NCI-H446 (cell line): ENCODE results near the gene FAM81B.
A peak's percentile ranks its signal among the peaks of the same experiment; 100 is the strongest.
"Not testable (repeated sequence)": the region's sequence is repeated elsewhere in the genome, so short reads cannot be mapped to it uniquely, and the experiment has no call there.

Experiments
- DNase-seq, 2 experiments: peaks; one replicate each; lab custom pipeline; 2025; lab: John Stamatoyannopoulos, UW

Gene FAM81B, protein sequence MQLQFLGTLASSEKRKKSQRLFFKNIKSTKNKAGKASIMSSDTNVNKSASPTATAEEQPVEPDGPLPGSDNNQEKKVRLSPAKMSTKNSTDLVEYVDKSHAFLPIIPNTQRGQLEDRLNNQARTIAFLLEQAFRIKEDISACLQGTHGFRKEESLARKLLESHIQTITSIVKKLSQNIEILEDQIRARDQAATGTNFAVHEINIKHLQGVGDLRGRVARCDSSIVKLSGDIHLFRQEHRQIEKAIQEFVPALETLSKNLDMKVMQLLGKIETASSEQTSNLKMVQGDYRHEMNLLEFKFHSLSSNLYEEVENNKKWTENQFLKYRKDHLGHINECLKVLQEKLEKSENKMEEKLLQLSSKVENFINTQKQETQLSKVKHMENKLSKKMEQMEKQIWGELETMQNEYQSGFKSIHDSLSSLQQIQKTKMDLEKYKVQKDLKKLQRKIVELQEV

DNA sequence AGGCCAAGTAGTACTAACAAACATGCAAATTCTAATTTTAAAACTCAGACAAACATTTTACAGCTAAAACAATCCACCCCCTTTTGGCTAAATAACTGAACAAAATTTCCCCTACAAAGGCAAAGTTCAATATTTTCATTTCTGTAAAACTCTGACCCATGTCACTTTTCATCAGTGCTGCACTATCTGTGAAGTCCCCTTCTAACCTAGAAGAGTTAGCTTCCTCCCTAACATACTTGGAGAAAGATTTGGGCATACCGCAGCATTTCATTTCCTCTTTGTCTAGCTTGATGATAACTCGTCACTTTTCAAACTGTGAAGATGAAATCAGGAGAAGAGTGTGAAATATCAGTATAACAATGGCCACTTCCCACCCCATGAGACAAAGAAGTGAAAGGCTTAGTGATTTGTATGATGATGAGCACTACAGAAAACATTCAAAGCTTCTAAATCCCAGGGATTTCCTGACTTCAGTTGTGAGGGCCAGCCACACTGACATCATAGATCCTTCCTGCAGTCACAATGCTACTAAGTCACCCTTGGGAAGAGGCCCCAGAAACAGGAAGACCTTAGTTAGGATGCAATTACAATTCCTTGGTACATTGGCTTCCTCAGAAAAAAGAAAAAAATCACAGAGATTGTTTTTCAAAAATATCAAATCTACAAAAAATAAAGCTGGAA lies at the start of gene FAM81B:
Gene FAM81B (plus strand): TSS at position 555 of the 681 bp plus-strand sequence. CDS start 24 bp downstream, at position 579.
- no peak for DNase-seq

DNA sequence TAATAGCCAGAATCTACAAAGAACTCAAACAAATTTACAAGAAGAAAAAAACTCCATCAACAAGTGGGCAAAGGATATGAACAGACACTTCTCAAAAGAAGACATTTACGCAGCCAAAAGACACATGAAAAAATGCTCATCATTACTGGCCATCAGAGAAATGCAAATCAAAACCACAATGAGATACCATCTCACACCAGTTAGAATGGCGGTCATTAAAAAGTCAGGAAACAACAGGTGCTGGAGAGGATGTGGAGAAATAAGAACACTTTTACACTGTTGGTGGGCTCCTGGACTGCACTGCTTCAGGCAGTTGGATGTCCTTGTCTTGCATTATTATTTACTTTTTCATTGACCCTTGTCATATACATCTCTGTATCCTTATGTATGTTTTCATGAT lies 49.7 kb upstream of the FAM81B start:
- not testable (repeated sequence) for DNase-seq

DNA sequence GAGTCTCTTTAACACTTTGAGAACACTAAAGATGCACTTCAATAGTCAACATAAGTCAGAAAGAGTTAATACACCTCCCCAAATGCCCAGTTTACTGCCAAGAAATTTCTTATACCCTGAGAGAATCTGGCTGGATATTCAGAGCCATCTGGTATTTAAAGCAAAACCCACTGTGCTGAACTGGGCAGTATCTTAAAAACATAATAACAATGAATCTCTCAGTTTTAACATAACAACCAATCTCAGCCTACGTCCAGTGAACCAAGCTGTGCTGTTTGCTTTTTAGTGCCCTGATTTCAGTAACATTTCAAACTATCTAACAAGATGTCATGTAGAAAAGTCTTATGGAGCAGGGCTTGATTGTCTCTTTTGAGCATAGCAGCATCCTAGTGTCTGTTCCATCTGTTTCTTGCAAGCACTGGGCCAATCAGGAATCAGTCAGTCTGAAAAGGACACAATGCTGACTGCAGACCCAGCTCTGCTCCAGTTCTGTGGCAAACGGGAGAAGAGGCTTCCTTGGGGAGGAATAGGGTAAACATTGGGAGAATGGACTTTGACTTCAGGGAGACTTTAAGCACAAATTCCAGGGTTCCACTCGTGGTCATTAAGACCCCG lies 43.6 kb upstream of the FAM81B start:
- peak; percentile 76 to 78 for DNase-seq

DNA sequence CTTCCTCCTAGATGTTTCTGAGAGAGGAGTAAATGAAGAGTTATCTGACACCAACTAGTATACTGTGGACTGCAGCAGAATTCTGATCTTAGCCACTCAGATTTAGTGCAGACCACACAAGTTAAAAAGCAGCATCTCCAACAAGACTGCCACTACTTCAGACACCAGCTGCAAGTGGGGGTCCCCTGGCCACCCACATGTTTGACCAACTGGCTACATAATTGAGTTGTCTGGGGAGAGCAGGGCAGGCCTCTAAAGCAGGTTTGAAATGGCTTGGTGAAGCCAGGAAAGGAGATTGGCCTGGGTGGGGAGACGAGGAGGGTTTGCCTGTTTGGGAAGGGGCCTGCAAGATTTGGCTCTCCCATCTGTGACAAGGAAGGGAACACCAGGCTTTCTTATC lies 40.5 kb upstream of the FAM81B start:
- no peak for DNase-seq

DNA sequence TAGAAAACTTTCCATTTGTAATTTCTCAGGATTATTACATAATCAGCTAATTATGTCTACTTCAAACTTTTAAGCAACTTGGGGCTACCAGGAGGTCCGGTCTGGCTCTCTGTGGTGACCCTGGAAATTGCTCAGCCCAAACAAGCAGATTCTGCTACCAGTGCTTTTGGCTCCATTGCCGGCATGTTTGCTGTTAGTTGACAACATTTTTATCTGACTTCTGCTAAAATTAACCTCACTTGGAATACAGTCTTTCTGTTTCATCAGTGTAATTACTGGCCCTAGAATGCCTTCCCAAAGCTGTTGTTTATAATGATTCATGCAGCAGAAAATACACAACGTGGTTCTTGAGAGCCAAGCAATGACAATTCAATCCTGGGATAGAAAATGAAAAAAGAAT lies 38.5 kb upstream of the FAM81B start:
- DNase-seq = peak in 1 of 2 experiments; percentile 21

DNA sequence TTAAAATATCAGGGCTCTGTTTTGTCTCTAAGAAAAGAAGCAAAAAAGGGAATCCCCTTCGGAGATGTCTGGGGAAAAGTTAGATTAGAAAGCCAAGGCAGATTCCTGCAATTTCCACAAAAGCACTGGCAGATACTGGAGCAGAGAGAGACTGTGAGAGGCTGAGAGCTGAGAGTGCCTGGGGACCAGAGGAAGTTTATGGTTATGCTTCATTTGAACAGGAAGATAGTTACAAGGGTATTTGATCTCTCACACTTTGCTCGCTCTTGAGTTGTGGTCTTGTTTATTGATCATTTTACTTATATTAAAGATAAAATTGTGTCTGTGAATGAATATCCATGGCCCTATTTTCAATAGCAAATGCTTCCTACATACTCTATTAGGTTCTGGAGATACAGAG lies 32.8 kb upstream of the FAM81B start:
- DNase-seq = no peak

DNA sequence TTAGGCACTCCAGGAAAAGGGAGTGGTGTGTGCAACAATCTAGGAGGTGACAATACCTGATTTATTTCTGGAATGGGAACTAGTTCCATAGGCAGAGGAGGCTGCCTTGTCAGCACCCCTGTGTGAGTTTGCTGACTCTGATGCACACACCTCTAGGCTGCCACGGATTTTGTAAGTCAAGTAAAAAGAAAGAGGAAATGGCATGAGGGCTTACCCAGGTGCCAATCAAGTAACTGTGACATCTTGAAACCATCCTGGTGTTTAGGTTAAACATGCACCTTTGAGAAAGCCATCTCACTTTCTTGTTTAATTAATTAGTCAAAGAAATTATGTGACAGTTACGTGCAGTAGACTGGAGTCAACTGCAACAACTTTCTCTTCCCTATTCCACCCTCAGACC lies 32.3 kb upstream of the FAM81B start:
- no peak for DNase-seq

DNA sequence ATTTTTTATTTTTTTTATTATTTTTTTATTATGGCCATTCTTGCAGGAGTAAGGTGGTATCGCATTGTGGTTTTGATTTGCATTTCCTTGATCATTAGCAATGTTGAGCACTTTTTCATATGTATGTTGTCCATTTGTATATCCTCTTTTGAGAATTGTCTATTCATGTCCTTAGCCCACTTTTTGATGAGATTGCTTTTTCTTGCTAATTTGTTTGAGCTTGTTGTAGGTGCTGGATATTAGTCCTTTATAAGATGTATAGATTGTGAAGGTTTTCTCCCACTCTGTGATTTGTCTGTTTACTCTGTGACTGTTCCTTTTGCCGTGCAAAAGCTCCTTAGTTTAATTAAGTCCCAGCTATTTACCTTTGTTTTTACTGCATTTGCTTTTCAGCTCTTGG lies 30.5 kb upstream of the FAM81B start:
- DNase-seq = not testable (repeated sequence)

DNA sequence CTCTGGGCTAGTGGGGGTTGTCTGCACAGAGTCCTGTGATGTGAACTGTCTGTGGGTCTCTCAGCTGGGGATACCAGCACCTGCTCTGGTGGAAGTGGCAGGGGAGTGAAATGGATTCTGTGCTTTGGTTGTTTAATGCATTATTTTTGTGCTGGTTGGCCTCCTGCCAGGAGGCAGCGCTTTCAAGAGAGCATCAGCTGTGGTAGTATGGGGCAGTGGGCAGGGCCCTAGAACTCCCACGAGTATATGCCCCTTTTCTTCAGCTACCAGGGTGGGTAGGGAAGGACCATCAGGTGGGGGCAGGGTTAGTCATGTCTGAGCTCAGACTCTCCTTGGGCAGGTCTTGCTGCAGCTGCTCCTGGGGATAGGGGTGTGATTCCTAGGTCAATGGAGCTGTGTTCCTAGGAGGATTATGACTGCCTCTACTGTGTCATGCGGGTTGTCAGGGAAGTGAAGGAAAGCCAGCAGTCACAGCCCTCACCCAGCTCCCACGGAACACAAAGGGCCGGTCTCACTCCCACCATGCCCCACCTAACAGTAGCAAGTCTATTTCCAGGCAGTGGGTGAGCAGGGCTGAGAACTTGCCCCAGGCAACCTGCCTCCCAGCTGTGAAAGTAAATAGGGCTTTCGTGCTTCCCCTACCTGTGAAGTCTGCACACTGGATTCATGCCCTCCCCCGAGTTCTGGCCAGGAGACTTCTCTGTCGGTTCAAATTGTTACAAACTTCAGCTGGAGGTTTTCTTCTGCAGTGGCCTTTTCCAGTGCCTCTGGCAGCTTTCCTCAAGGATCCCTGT lies 25.7 kb upstream of the FAM81B start:
- DNase-seq = no peak

DNA sequence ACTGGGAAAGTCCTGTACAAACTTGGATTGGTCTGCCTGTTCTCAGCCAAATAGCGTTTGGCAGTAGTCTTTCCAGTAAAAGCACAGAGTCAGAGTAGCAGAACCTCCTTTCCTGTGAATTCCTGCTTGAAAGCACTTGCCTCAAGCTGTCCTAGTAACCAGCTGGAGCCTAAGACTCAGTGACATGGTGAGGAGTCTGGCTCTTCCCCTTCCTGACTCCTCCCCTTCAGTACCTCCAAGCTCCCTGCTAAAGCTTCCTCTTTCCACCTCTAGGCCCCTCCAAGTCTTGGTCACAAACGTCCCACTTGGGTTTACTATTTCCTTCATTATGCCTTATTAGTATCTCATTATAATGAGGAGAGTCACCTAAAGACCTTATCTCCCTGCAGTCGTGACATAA lies 21.4 kb upstream of the FAM81B start:
- no peak for DNase-seq

DNA sequence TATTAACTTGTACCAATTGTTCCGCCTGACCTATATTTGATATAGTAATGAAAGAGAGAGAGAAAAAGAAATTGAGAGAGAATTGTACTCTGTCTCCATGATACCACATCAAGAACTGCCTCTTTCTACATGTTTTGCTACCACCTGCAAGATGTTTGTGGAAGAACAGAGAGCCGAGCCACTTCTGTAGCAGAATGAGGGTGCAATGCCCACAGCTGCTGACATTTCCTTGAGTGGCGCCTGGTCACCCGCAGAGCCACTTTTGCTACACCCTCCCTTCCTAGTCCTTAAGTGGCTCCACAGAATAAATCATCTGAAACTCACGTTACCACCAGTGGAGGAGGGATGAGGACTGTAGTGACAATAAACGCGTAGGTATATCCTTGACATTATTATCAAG lies 17.1 kb upstream of the FAM81B start:
- DNase-seq = no peak

DNA sequence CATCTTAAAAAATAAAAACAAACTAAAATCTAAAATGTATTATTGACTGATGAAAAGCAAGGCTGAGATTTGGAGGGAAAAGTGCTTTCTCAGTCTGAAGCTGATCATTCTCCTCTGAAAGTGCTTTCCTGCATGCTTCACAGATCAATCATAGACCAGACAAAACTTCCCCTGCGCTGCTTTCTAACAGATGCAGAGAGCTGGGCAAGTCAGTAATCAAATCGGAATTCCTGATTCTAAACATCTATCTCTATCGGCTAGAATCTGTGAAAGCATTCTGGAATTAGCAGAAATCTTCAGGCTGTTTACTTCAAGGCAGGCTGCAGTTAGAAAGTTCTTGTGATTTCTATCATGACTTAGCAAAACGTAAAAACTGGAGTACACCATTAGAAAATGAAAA lies 15.6 kb upstream of the FAM81B start:
- no peak for DNase-seq

DNA sequence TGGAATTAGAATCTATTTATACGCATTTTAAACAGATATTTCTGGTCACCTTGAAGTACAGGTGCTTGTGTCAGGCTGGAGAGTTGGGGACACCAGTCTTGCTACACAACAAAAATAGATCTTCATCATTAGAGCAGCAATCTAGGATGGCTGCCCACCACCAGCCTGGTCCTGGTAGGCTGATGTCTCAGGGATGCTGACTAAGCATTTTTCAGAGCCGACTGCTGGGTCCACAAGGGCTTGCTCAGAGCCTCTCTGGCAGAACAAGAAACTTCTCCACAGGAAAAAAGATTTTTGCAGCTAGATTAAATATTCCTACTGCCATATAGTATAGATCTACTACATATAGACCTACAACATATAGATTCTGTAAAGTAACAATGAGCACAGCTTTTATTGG lies 12.0 kb upstream of the FAM81B start:
- DNase-seq = no peak

DNA sequence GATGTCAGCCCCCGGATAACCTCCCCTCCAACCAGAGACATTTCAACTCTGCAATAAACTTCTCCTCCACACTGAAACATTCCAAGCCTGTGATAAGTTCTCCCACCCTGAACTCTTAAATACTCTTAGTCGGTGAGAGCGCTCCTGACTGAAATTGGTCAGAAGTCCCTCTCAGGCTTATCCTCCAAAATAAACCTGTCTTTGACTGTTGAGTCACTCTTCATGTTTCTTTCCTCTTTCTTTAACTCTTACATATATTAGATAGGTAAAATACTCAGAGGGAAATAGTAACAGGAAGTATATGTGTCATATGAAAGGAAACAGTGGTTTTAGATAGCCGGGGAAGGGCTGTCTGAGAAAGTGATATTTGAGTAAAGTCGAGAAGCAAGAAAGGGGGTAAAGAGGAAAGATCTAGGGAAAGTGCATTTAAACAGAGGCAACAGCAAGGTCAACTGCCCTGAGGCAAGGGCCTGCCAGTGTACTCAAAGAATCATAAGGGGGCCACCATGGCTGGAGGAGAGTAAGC lies 11.0 kb upstream of the FAM81B start:
- no peak for DNase-seq

DNA sequence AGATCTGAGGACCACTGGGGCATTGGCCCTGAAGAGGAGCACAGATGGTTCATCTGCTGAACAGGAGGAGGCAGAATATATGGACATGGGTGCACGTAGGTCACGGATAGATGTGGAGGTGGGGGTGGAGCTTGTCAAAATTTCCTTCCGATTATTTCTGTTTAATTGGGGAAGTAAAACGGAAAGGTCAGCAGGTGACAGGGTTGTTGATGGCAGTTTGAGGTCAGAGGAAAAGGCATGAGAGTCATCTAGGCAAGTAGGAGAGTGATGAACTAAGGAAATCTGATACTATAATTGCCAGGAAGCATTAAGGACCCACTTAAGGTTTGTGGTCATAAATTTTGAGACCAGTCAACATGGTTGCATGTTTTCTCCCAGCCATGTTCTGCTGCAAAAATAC lies 8.4 kb upstream of the FAM81B start:
- DNase-seq = no peak

DNA sequence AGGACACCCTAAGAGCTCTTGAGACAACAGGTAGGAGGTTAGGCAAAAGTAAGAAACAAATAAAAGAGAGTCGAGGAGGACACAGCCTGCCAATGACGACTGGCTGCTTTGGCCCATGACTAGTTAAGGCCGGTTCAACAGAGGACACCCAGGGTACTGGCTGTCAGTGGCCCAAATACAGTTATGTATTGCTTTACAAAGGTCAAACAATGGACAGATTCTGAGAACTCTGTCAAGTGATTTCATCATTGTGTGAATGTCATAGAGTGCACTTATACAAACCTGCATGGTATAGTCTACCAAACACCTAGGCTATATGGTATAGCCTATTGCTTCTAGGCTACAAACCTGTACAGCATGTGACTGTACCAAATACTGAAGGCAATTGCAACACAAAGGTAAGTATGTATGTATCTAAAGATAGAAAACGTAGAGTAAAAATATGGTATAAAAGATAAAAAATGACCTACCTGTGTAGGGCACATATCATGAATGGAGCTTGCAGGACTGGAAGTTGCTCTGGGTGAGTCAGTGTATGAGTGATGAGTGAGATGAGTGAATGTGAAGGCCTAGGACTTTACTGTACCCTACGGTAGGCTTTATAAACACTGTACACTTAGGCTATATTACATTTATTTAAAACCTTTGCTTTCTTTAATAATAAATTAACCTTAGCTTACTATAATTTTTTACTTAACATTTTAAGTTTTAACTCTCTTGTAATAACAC lies 6.5 kb upstream of the FAM81B start:
- no peak for DNase-seq

DNA sequence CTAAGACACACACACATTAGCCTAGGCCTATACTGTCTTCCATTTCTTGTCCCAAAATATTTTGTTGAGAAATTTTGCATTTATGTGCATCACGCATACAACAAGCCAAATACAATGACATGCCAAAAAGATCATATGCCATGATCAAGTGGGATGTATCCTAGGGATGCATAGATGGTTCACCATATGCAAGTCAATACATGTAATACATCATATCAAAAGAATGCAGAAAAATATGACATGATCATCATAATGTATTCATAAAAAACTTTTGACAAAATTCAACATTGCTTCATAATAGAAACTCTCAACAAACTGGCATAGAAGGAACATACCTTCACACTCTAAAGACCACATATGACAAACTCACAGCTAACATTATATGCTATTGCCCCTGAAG lies 5.8 kb upstream of the FAM81B start:
- no peak for DNase-seq

DNA sequence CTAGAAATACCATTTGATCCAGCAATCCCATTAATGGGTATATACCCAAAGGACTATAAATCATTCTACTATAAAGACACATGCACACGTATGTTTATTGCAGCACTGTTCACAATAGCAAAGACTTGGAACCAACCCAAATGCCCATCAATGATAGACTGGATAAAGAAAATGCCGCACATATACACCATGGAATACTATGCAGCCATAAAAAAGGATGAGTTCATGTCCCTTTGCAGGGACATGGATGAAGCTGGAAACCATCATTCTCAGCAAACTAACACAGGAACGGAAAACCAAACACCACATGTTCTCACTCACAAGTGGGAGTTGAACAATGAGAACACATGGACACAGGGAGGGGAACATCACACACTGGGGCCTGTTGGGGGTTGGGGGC lies 799 bp downstream of the FAM81B start:
- not testable (repeated sequence) for DNase-seq

DNA sequence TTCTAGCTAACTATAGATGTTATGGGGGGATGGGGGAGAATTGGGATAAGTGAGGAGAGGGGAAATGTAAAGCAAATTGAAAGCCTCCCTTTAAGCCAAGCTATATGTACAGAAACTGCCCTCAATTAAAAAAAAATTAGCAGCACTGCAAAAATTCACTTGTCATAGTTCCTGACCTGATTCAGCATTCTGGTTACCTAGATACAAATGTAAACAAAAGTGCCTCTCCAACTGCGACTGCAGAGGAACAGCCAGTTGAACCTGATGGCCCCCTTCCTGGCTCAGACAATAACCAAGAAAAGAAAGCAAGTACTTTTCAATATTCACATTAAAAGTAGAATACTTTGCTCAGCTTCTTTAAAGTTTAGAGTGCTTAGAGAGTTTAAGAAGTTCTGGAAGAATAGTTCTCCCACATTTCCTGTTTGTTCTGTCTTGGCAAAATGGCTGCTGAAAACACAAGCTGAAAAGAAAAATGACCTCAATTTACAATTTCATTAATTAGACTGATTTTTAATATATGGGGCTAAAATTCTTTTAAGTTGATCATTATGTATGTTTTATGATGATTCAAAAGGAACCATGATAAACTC lies 1.5 kb downstream of the FAM81B start:
- DNase-seq = no peak

DNA sequence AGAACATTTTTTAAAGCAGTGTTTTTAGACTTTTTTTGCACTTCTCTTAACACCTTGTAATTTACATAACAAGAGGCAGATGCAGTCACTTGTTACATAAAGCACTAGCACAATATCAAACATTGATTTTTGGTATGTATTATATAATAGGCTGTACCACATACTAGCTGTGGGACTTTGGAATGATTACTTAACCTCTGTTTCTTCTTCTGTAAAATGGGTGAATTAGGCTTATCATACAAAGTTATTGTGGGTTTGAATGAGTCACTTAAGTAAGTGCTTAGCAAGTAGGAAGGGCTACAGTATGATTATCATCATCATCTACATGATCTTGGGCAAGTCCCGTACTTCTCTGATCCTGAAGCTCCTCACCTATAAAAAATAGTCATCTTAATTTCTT lies 2.1 kb downstream of the FAM81B start:
- no peak for DNase-seq

DNA sequence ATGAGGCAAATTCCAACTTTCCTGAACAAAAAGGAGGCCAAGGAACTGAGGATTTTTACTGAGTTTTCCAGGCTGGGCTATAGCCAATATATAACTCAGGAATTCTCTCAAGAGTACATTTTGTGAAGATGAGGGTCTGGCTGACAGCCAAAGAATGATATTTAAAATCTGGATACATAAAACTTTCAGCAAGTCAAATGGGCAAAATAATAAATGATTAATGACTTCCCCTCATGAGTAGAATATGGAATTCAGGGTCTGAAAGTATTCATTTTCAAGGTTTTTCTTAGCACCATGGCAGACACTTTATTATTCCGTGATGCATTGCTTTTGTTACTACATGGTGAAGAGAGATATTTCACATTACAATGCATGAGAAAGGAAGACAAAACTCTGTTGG lies 7.8 kb downstream of the FAM81B start:
- DNase-seq = peak in 1 of 2 experiments; percentile 14
